Skeletal muscle cell (primary cell): ENCODE results near the gene TIGIT.

Source experiments
- DNase-seq: peaks from one replicate; pipeline ENCODE4 v3.0.0-alpha.2; 2010; ENCODE audit warnings: low read depth
- H3K4me3 ChIP-seq: 2 replicates; pipeline ENCODE4 v1.5.1; 2011; ENCODE audit warnings: low read depth, mild to moderate bottlenecking, control low read depth, low read length, moderate library complexity

The TIGIT gene

DNA sequence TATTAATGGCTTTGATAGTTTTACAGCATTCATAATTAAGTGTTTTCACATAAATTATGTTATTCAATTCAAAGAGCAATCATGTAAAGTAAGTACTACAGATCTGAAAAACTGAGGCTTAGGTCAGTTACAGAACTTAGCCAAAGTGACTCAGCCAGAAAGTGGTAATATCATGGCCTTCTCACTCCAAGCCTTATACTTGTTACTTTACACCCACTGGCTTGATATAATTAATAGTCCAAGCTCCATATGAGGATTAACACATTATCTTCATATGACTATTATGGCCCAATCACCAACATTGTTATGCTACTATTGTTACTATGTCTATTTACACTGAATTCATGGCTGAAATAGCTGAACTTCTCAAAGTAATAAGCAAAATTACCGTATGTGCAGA is 50.7 kb downstream of the TIGIT start:
- no peak overlapping the region for H3K4me3 ChIP-seq
- DNase-seq: no peak

DNA sequence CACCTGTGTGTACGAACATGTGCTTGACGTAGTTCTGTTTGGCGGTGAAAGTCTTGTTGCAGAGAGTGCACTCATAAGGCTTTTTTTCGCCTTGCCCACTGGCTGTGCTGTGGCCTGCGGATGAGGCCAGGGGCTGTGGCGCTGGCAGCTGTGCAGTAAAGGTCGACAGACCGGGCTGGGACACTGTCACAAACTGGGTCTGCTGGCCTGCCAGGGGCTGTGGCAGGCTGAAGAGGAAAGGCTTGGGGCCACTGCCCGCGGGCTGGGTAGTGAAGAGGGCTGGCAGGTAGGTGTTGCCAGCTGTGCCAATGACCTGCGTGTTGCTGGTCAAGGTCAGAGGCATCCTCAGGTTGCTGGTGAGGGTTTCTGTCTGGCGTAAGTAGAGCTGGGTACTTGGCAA is 56.4 kb downstream of the TIGIT start:
- no peak overlapping the region for H3K4me3 ChIP-seq
- no peak for DNase-seq

DNA sequence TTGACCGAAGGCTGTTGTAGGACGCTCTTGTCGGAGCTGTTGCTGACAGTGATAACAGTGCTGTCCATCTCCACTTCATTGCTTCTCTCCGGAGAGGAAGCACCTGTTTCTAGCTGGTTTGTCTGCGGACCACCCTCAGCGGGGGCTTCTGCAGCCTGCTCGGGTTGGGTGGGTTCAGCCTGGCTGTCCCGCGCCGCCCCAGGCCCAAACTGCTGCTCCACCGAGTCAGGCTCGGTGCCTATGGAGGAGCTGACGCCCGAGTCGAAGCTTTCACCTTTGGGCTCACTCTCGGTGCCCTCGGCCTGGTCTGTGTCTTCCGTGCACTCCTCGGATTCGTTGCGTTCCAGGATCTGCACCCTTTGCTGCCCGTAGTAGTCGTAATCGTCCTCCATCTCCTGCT is 56.9 kb downstream of the TIGIT start:
- no peak for DNase-seq
- no peak overlapping the region for H3K4me3 ChIP-seq

GRCh38 chr3:114351123-114351821 is 57.4 kb downstream of the TIGIT start:
- DNase-seq: no peak
- no peak overlapping the region for H3K4me3 ChIP-seq

- H3K4me3 ChIP-seq: no peak overlapping the region
- no peak for DNase-seq
Observed at GRCh38 chr3:114351822-114352145, 58.0 kb downstream of the TIGIT start.

GRCh38 chr3:114355653-114356052 is 61.8 kb downstream of the TIGIT start:
- no peak for DNase-seq

DNA sequence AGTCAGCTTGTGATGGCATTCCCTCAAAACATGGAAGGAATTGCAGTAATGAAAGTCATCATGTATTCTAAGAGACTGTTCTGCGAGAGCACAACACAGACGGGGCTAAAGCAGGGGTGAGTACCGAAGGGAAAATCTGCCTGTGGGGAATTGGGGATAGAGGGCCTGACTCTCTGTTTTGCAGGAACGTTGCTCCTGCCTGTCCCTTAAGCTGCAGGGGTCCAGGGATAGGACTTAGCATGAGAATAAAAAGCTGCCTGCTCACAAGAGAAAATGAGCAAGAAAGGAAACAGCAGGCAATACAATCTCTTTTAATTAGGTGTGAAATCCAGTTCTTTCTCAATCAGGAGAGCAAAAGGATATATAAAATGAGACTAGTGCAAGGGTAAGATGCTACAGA is 62.2 kb downstream of the TIGIT start:
- H3K4me3 ChIP-seq: no peak overlapping the region
- DNase-seq: no peak

More at GRCh38 chr3:114355653-114356052, 61.8 kb downstream of the TIGIT start:
- no peak overlapping the region for H3K4me3 ChIP-seq

DNA sequence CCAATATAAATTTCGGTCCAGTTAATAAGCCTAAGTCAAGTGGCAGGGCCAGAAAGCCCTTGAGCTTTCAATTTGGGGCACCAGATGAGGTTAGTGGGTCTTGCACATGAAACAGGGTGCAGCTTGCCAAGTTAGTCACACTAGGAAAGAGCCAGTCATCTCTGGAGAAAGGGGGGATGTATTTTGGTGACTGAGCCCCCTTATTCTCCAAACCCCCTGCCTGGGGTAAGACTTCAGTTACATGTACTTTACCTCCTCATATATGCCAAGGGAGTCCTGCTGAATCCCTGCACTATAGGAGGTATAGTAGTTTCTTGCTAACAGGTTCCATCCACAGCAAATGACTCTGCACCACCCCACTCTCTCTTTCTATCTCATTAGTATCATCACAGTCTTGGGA is 62.7 kb downstream of the TIGIT start:
- no peak for DNase-seq

More for the DNA sequence above, 62.7 kb downstream of the TIGIT start:
- H3K4me3 ChIP-seq: no peak overlapping the region
